ENCODE data around the gene EDIL3. TPM values are rescaled to one million over a fixed set of nuclear protein-coding genes. Genes with fewer than 3 reads are reported as not detected.

EDIL3 gene
- polyA plus RNA-seq, 1 donor (not counting 4 experiments of a cell fraction or from before 2014, with no cell fraction given): 0.34 TPM

DNA sequence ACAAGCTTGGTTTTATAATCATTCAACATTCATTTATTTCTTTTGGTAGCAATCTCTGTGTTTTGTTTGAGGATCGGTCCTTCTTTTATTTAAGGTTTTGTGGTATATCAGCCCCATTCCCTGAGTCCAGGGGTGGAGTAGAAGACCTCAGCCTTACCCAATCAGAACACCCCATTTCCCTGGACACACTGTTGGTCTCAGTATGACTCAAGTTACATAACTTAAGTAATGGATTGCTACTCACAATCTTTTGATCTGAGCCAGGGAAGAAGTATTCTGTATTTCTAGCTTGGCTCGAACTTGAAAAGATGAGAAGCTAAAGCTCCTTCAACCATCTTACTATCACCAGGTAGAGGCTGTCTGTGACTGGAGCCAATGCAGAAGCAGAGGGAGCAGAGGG is 488.8 kb downstream of the EDIL3 start:
- FAIRE-seq (no peak), DNase-seq (ENCODE audit: low read depth, low spot score) (no peak)
- Histone ChIP-seq H2AFZ (ENCODE audit: control insufficient read depth, low read length) (no peak overlapping the region), H3K4me3 (ENCODE audit: control insufficient read depth in 2 of 3, extremely low read depth in 1 of 3, insufficient read depth in 2 of 3, low read depth in 1 of 3, low read length in 3 of 3) (no peak overlapping the region), H3K9me3 (ENCODE audit: control insufficient read depth, low read depth, low read length) (no peaks in the 10 kb centered on the region), H3K4me1 (ENCODE audit: control insufficient read depth, extremely low read depth, insufficient read depth, low read length) (no peaks in the 10 kb centered on the region), H3K9ac (ENCODE audit: control insufficient read depth, extremely low read depth, insufficient read depth, low read length) (no peak overlapping the region), H3K79me2 (ENCODE audit: control insufficient read depth, insufficient read depth, low read length) (no peaks in the 10 kb centered on the region), H3K27ac (ENCODE audit: control insufficient read depth, insufficient read depth, low read length) (no peak overlapping the region), H4K20me1 (ENCODE audit: control insufficient read depth, extremely low read depth, insufficient read depth, low read length) (no peaks in the 10 kb centered on the region), H3K9me1 (ENCODE audit: control insufficient read depth, extremely low read depth, insufficient read depth, low read length) (no peaks in the 10 kb centered on the region), H3K27me3 (ENCODE audit: control insufficient read depth, extremely low read depth, insufficient read depth, low read length) (no peaks in the 10 kb centered on the region), H3K4me2 (ENCODE audit: control insufficient read depth, extremely low read depth, insufficient read depth, low read depth, low read length) (no peak overlapping the region), H3K36me3 (ENCODE audit: control insufficient read depth in 2 of 2, extremely low read depth in 1 of 2, insufficient read depth in 2 of 2, low read length in 2 of 2) (no peaks in the 10 kb centered on the region)
- TF ChIP-seq, protein P1, sequence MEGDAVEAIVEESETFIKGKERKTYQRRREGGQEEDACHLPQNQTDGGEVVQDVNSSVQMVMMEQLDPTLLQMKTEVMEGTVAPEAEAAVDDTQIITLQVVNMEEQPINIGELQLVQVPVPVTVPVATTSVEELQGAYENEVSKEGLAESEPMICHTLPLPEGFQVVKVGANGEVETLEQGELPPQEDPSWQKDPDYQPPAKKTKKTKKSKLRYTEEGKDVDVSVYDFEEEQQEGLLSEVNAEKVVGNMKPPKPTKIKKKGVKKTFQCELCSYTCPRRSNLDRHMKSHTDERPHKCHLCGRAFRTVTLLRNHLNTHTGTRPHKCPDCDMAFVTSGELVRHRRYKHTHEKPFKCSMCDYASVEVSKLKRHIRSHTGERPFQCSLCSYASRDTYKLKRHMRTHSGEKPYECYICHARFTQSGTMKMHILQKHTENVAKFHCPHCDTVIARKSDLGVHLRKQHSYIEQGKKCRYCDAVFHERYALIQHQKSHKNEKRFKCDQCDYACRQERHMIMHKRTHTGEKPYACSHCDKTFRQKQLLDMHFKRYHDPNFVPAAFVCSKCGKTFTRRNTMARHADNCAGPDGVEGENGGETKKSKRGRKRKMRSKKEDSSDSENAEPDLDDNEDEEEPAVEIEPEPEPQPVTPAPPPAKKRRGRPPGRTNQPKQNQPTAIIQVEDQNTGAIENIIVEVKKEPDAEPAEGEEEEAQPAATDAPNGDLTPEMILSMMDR (optimal IDR thresholded peaks at IDR 0.05 in 1 of 3, IDR thresholded peaks at IDR 0.05 in 1 of 3, conservative IDR thresholded peaks at IDR 0.05 in 1 of 3; ENCODE audit: extremely low read depth in 1 of 3, insufficient read depth in 2 of 3, low read length in 3 of 3): no peak
- no peak for TF ChIP-seq EZH2 (IDR thresholded peaks at IDR 0.05; ENCODE audit: low read length)
- dilution Hi-C loops (cut with MboI; ENCODE audit: extremely low pct_ligation_motif_present, low sequenced_read_pairs): no loop called here

- Histone ChIP-seq H3K9ac (ENCODE audit: control insufficient read depth, extremely low read depth, insufficient read depth, low read length) (no peak overlapping the region), H3K36me3 (ENCODE audit: control insufficient read depth in 2 of 2, extremely low read depth in 1 of 2, insufficient read depth in 2 of 2, low read length in 2 of 2) (no peaks in the 10 kb centered on the region), H4K20me1 (ENCODE audit: control insufficient read depth, extremely low read depth, insufficient read depth, low read length) (no peaks in the 10 kb centered on the region), H3K4me2 (ENCODE audit: control insufficient read depth, extremely low read depth, insufficient read depth, low read depth, low read length) (no peak overlapping the region), H3K4me1 (ENCODE audit: control insufficient read depth, extremely low read depth, insufficient read depth, low read length) (no peaks in the 10 kb centered on the region), H2AFZ (ENCODE audit: control insufficient read depth, low read length) (no peak overlapping the region), H3K9me1 (ENCODE audit: control insufficient read depth, extremely low read depth, insufficient read depth, low read length) (no peaks in the 10 kb centered on the region), H3K9me3 (ENCODE audit: control insufficient read depth, low read depth, low read length) (no peaks in the 10 kb centered on the region), H3K27me3 (ENCODE audit: control insufficient read depth, extremely low read depth, insufficient read depth, low read length) (no peaks in the 10 kb centered on the region), H3K4me3 (ENCODE audit: control insufficient read depth in 2 of 3, extremely low read depth in 1 of 3, insufficient read depth in 2 of 3, low read depth in 1 of 3, low read length in 3 of 3) (no peak overlapping the region), H3K27ac (ENCODE audit: control insufficient read depth, insufficient read depth, low read length) (no peak overlapping the region), H3K79me2 (ENCODE audit: control insufficient read depth, insufficient read depth, low read length) (no peaks in the 10 kb centered on the region)
- DNase-seq (ENCODE audit: low read depth, low spot score) (no peak), FAIRE-seq (no peak)
- no peak for TF ChIP-seq EZH2 (IDR thresholded peaks at IDR 0.05; ENCODE audit: low read length)
- TF ChIP-seq, protein P1 (optimal IDR thresholded peaks at IDR 0.05 in 1 of 3, IDR thresholded peaks at IDR 0.05 in 1 of 3, conservative IDR thresholded peaks at IDR 0.05 in 1 of 3; ENCODE audit: extremely low read depth in 1 of 3, insufficient read depth in 2 of 3, low read length in 3 of 3): no peak
- dilution Hi-C loops (cut with MboI; ENCODE audit: extremely low pct_ligation_motif_present, low sequenced_read_pairs): no loop called here
Measured at GRCh38 chr5:83891261-83891660, 493.4 kb downstream of the EDIL3 start.

Small RNAs within 50 kb of the gene (small RNA-seq; reads per million reads assigned to genes)
- gene RNU6-448P (ENCODE audit: insufficient read length in 3 of 3, low read depth in 3 of 3, low replicate concordance in 1 of 3): 0 reads per million in 3 experiments

Data from keratinocyte (primary cell).